Midbrain (tissue), 1 donor: ENCODE results near the gene N4BP2L2.
A peak's percentile ranks its signal among the peaks of the same experiment; 100 is the strongest.
"Not testable (repeated sequence)": the region's sequence is repeated elsewhere in the genome, so short reads cannot be mapped to it uniquely, and the experiment has no call there.

Experiments
- DNase-seq: peaks from one replicate; lab custom pipeline; 2025; lab: John Stamatoyannopoulos, UW

Gene N4BP2L2

GRCh38 chr13:32538621-32539246, at the start of gene N4BP2L2:
Gene N4BP2L2 (minus strand): TSS chr13:32538795. CDS start chr13:32537027, 1,768 bp downstream.
- DNase-seq, result peak; percentile 98

- no peak for DNase-seq
Measured at GRCh38 chr13:32587811-32588170, 49.2 kb upstream of the N4BP2L2 start.

GRCh38 chr13:32587011-32587810, 48.6 kb upstream of the N4BP2L2 start:
- peak; percentile 78 for DNase-seq

- peak; percentile 98 for DNase-seq
Measured at GRCh38 chr13:32586080-32586900, 47.7 kb upstream of the N4BP2L2 start, which contains the start of gene PDS5B. Gene PDS5B (plus strand): TSS chr13:32586452. CDS start chr13:32648773, 62,321 bp downstream.

GRCh38 chr13:32585550-32586079, 47.0 kb upstream of the N4BP2L2 start:
- DNase-seq, result no peak

- DNase-seq, result no peak
Measured at GRCh38 chr13:32582991-32583390, 44.4 kb upstream of the N4BP2L2 start.

GRCh38 chr13:32582281-32582680, 43.7 kb upstream of the N4BP2L2 start:
- DNase-seq, result no peak

GRCh38 chr13:32581177-32581786, 42.7 kb upstream of the N4BP2L2 start:
- no peak for DNase-seq

- no peak for DNase-seq
Measured at GRCh38 chr13:32577032-32577431, 38.4 kb upstream of the N4BP2L2 start.

GRCh38 chr13:32575687-32576086, 37.1 kb upstream of the N4BP2L2 start:
- not testable (repeated sequence) for DNase-seq

GRCh38 chr13:32560842-32561241, 22.2 kb upstream of the N4BP2L2 start:
- DNase-seq, result not testable (repeated sequence)

GRCh38 chr13:32555613-32556012, 17.0 kb upstream of the N4BP2L2 start:
- DNase-seq, result no peak

- no peak for DNase-seq
Measured at GRCh38 chr13:32553720-32554119, 15.1 kb upstream of the N4BP2L2 start.

GRCh38 chr13:32549788-32550187, 11.2 kb upstream of the N4BP2L2 start:
- no peak for DNase-seq

- no peak for DNase-seq
Measured at GRCh38 chr13:32548837-32549236, 10.2 kb upstream of the N4BP2L2 start.

- no peak for DNase-seq
Measured at GRCh38 chr13:32545083-32545482, 6.5 kb upstream of the N4BP2L2 start.

GRCh38 chr13:32542221-32542620, 3.6 kb upstream of the N4BP2L2 start:
- no peak for DNase-seq

GRCh38 chr13:32538143-32538620, 413 bp downstream of the N4BP2L2 start:
- DNase-seq, result peak; percentile 57

GRCh38 chr13:32537580-32538142, 934 bp downstream of the N4BP2L2 start:
- peak; percentile 50 for DNase-seq

GRCh38 chr13:32535748-32536147, 2.8 kb downstream of the N4BP2L2 start:
- DNase-seq, result no peak

GRCh38 chr13:32535115-32535514, 3.5 kb downstream of the N4BP2L2 start:
- no peak for DNase-seq
